HepG2 (cell line): ENCODE measurements around the gene F12. TPM values are rescaled to one million over a fixed set of nuclear protein-coding genes. Genes with fewer than 3 reads are reported as not detected.

Experiments used
- ASH2L ChIP-seq: fragments of 300-600, 200-600 bp; sonication (generic); IDR thresholded peaks from 2 replicates; pipeline ENCODE4 v1.7.0; 2017; ENCODE audit warnings: low read depth, mild to moderate bottlenecking, moderate library complexity, mixed read lengths, low read length; ENCODE audit not compliant: insufficient read length
- JUND ChIP-seq: sonication (generic); formaldehyde crosslinking; IDR thresholded peaks from 2 replicates; pipeline ENCODE4 v1.8.0; 2022; ENCODE audit warnings: mild to moderate bottlenecking, missing genetic modification reagents
- SP1 ChIP-seq, 2 experiments: fragments of 450-650 bp in 1 of 2; sonication (generic) in 1 of 2; formaldehyde crosslinking in 1 of 2; IDR thresholded peaks; 2 replicates each; pipeline versions ENCODE4 v1.4.0 to v1.6.1; 2016 to 2020; ENCODE audit warnings: missing genetic modification reagents in 1 of 2
- TARDBP ChIP-seq: sonication (generic); formaldehyde crosslinking; IDR thresholded peaks from 2 replicates; pipeline ENCODE4 v1.8.0; 2022; ENCODE audit warnings: mild to moderate bottlenecking, missing genetic modification reagents
- TBL1XR1 ChIP-seq: fragments of 150-350 bp; IDR thresholded peaks from 2 replicates; pipeline ENCODE4 v1.6.1; 2014; ENCODE audit warnings: borderline replicate concordance, low read length; ENCODE audit not compliant: partially characterized antibody
- ZNF503 ChIP-seq: sonication (generic); formaldehyde crosslinking; IDR thresholded peaks from 2 replicates; pipeline ENCODE4 v1.4.0; 2020; ENCODE audit warnings: missing genetic modification reagents
- ZNF552 ChIP-seq: sonication (generic); formaldehyde crosslinking; IDR thresholded peaks from 2 replicates; pipeline ENCODE4 v1.9.0; 2022; ENCODE audit warnings: missing genetic modification reagents, mild to moderate bottlenecking, borderline replicate concordance
- ZSCAN25 ChIP-seq: sonication (generic); formaldehyde crosslinking; IDR thresholded peaks from 2 replicates; pipeline ENCODE4 v1.8.0; 2022; ENCODE audit warnings: mild to moderate bottlenecking, missing genetic modification reagents
- polyA plus RNA-seq, 8 experiments: library from polyadenylated mRNA; depleted of rRNA in 3 of 8; stranded (reverse) in 7 of 8; unstranded in 1 of 8; fragments of >200 nt; fragmentation: Illumina TruSeq in 4 of 8; extraction: Trizol in 4 of 8; gene quantifications; 2 replicates each; pipeline versions ENCODE4 v1.2.1 to v1.2.3, GENCODE V29; 2011 to 2016; ENCODE audit warnings: low read depth in 4 of 8, missing spikeins in 1 of 8, mixed read lengths in 1 of 8; ENCODE audit not compliant: insufficient read depth in 1 of 8
- total RNA-seq, 5 experiments: library from RNA; depleted of rRNA; stranded (reverse); fragments of >200 nt; fragmentation: Illumina TruSeq; extraction: Trizol; gene quantifications; 2 replicates each; pipeline ENCODE4 v1.2.3, GENCODE V29; 2016; ENCODE audit warnings: low read depth in 1 of 5
- TF ChIP-seq, protein P1 (sequence below): sonication (generic); formaldehyde crosslinking; conservative IDR thresholded peaks from 2 replicates; pipeline ENCODE4 v1.8.0; 2022; ENCODE audit warnings: mild to moderate bottlenecking, moderate library complexity, missing genetic modification reagents
- TF ChIP-seq, protein P2 (sequence below): sonication (generic); formaldehyde crosslinking; conservative IDR thresholded peaks from 2 replicates; pipeline ENCODE4 v1.8.0; 2022; ENCODE audit warnings: low read depth, missing genetic modification reagents
- TF ChIP-seq, protein P3 (sequence below): sonication (generic); formaldehyde crosslinking; IDR thresholded peaks from 2 replicates; pipeline ENCODE4 v1.4.0; 2020; ENCODE audit warnings: missing genetic modification reagents
- TF ChIP-seq, protein P4 (sequence below): sonication (generic); formaldehyde crosslinking; IDR thresholded peaks from 2 replicates; pipeline ENCODE4 v1.8.1; 2022; ENCODE audit warnings: low read depth, mild to moderate bottlenecking, missing genetic modification reagents
- TF ChIP-seq, protein P5 (sequence below): sonication (generic); formaldehyde crosslinking; IDR thresholded peaks from 2 replicates; pipeline ENCODE4 v1.5.0; 2020; ENCODE audit warnings: mild to moderate bottlenecking, missing genetic modification reagents

The F12 gene
- total and polyA plus RNA-seq, 2 of the 13 experiments (the other 11 are each of a cell fraction or from before 2014, with no cell fraction given) = 2.5 to 3.0 TPM

DNA sequence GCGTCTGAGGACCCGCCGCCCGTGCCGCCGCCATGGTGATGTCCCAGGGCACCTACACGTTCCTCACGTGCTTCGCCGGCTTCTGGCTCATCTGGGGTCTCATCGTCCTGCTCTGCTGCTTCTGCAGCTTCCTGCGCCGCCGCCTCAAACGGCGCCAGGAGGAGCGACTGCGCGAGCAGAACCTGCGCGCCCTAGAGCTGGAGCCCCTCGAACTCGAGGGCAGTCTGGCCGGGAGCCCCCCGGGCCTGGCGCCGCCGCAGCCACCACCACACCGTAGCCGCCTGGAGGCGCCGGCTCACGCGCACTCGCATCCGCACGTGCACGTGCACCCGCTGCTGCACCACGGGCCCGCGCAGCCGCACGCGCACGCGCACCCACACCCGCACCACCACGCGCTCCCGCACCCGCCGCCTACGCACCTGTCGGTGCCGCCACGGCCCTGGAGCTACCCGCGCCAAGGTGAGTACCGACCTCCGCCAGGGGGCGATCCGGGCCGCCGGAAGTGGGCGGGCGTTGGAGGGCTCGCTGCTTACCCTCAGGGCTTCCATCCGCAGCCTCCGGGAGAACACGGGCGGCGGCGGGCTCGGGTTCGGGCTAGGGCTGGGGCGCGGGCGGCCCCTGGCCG is 45.8 kb upstream of the F12 start (continued):
- TF ChIP-seq, protein P1, sequence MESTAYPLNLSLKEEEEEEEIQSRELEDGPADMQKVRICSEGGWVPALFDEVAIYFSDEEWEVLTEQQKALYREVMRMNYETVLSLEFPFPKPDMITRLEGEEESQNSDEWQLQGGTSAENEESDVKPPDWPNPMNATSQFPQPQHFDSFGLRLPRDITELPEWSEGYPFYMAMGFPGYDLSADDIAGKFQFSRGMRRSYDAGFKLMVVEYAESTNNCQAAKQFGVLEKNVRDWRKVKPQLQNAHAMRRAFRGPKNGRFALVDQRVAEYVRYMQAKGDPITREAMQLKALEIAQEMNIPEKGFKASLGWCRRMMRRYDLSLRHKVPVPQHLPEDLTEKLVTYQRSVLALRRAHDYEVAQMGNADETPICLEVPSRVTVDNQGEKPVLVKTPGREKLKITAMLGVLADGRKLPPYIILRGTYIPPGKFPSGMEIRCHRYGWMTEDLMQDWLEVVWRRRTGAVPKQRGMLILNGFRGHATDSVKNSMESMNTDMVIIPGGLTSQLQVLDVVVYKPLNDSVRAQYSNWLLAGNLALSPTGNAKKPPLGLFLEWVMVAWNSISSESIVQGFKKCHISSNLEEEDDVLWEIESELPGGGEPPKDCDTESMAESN (CRISPR knock-in tag) = peak; percentile 97
- TF ChIP-seq SP1 (IDR thresholded peaks at IDR 0.05) (no peak), SP1 (CRISPR knock-in tag; IDR thresholded peaks at IDR 0.05) (peak; percentile 89), TARDBP (CRISPR knock-in tag) (peak; percentile 73; the same call in 1 of the 2 replicates), JUND (CRISPR knock-in tag) (no peak), ZSCAN25 (CRISPR knock-in tag) (peak; percentile 49; the same call in 1 of the 2 replicates), ZNF503 (no peak), ZNF552 (CRISPR knock-in tag) (no peak; the same call in 1 of the 2 replicates), ASH2L (peak; percentile 23), TBL1XR1 (no peak)
- TF ChIP-seq, protein P2, sequence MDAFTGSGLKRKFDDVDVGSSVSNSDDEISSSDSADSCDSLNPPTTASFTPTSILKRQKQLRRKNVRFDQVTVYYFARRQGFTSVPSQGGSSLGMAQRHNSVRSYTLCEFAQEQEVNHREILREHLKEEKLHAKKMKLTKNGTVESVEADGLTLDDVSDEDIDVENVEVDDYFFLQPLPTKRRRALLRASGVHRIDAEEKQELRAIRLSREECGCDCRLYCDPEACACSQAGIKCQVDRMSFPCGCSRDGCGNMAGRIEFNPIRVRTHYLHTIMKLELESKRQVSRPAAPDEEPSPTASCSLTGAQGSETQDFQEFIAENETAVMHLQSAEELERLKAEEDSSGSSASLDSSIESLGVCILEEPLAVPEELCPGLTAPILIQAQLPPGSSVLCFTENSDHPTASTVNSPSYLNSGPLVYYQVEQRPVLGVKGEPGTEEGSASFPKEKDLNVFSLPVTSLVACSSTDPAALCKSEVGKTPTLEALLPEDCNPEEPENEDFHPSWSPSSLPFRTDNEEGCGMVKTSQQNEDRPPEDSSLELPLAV (CRISPR knock-in tag) = no peak
- TF ChIP-seq, protein P3, sequence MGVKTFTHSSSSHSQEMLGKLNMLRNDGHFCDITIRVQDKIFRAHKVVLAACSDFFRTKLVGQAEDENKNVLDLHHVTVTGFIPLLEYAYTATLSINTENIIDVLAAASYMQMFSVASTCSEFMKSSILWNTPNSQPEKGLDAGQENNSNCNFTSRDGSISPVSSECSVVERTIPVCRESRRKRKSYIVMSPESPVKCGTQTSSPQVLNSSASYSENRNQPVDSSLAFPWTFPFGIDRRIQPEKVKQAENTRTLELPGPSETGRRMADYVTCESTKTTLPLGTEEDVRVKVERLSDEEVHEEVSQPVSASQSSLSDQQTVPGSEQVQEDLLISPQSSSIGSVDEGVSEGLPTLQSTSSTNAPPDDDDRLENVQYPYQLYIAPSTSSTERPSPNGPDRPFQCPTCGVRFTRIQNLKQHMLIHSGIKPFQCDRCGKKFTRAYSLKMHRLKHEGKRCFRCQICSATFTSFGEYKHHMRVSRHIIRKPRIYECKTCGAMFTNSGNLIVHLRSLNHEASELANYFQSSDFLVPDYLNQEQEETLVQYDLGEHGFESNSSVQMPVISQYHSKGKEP (CRISPR knock-in tag) = no peak
- TF ChIP-seq, protein P4, sequence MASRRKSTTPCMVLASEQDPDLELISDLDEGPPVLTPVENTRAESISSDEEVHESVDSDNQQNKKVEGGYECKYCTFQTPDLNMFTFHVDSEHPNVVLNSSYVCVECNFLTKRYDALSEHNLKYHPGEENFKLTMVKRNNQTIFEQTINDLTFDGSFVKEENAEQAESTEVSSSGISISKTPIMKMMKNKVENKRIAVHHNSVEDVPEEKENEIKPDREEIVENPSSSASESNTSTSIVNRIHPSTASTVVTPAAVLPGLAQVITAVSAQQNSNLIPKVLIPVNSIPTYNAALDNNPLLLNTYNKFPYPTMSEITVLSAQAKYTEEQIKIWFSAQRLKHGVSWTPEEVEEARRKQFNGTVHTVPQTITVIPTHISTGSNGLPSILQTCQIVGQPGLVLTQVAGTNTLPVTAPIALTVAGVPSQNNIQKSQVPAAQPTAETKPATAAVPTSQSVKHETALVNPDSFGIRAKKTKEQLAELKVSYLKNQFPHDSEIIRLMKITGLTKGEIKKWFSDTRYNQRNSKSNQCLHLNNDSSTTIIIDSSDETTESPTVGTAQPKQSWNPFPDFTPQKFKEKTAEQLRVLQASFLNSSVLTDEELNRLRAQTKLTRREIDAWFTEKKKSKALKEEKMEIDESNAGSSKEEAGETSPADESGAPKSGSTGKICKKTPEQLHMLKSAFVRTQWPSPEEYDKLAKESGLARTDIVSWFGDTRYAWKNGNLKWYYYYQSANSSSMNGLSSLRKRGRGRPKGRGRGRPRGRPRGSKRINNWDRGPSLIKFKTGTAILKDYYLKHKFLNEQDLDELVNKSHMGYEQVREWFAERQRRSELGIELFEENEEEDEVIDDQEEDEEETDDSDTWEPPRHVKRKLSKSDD (CRISPR knock-in tag) = peak; percentile 81
- TF ChIP-seq, protein P5, sequence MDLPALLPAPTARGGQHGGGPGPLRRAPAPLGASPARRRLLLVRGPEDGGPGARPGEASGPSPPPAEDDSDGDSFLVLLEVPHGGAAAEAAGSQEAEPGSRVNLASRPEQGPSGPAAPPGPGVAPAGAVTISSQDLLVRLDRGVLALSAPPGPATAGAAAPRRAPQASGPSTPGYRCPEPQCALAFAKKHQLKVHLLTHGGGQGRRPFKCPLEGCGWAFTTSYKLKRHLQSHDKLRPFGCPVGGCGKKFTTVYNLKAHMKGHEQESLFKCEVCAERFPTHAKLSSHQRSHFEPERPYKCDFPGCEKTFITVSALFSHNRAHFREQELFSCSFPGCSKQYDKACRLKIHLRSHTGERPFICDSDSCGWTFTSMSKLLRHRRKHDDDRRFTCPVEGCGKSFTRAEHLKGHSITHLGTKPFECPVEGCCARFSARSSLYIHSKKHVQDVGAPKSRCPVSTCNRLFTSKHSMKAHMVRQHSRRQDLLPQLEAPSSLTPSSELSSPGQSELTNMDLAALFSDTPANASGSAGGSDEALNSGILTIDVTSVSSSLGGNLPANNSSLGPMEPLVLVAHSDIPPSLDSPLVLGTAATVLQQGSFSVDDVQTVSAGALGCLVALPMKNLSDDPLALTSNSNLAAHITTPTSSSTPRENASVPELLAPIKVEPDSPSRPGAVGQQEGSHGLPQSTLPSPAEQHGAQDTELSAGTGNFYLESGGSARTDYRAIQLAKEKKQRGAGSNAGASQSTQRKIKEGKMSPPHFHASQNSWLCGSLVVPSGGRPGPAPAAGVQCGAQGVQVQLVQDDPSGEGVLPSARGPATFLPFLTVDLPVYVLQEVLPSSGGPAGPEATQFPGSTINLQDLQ (CRISPR knock-in tag) = no peak
